ENCODE results near the gene WNT4.

DNA sequence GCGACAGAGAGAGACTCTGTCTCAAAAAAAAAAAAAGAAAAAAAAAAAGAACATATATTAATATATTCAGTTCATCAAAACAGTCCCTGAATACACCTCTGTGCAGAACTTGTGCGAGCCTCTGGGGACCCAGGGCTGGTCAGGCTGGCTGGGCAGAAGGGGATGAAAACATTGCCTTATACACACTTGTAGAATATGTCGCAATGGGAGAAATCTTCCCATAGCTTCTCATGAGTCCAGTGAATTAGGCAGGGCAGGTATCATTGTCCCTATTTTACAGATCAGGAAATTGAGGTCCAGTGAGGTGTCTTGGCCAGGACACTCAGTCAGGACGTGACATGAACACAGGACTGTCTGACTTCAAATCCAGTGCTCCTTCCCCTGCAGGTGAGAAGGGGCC, 12.6 kb upstream of the WNT4 start:
- TF ChIP-seq GATA2 (IDR thresholded peaks at IDR 0.05; ENCODE audit: low read depth, low read length) (no peak), GATA3 (IDR thresholded peaks at IDR 0.05; ENCODE audit: low read depth, low read length) (no peak)

All from SH-SY5Y (cell line).